Smooth muscle cell (in vitro differentiated cells): Measurements from ENCODE around the gene MVB12B. TPM values are rescaled to one million over a fixed set of nuclear protein-coding genes. Genes with fewer than 3 reads are reported as not detected.
"Not testable (repeated sequence)": the region's sequence is repeated elsewhere in the genome, so short reads cannot be mapped to it uniquely, and the experiment has no call there.

Source experiments
- DNase-seq: peaks from one replicate; lab custom pipeline; 2025; ENCODE audit not compliant: unreplicated experiment; lab: John Stamatoyannopoulos, UW
- H2AFZ ChIP-seq: fragments of 200-600 bp; sonication (generic); 2 replicates; pipeline ENCODE4 v1.6.0; 2016; ENCODE audit warnings: antibody characterized with exemption, low read depth, mild to moderate bottlenecking
- H3F3A ChIP-seq: fragments of 200-600 bp; sonication (generic); 2 replicates; pipeline ENCODE4 v1.6.0; 2017; ENCODE audit warnings: antibody characterized with exemption, low read depth
- H3K27ac ChIP-seq: fragments of 200-600 bp; sonication (generic); 2 replicates; pipeline ENCODE4 v1.5.1; 2016; ENCODE audit warnings: low read depth, mild to moderate bottlenecking
- H3K27me3 ChIP-seq: fragments of 200-600 bp; sonication (generic); 2 replicates; pipeline ENCODE4 v1.6.1; 2016; ENCODE audit warnings: low read depth, mild to moderate bottlenecking
- H3K36me3 ChIP-seq: fragments of 200-600 bp; sonication (generic); 2 replicates; pipeline ENCODE4 v1.5.1; 2016; ENCODE audit warnings: low read depth
- H3K4me1 ChIP-seq: fragments of 200-600 bp; sonication (generic); 2 replicates; pipeline ENCODE4 v1.5.1; 2016; ENCODE audit warnings: low read depth
- H3K4me2 ChIP-seq: fragments of 200-600 bp; sonication (generic); 2 replicates; pipeline ENCODE4 v1.6.0; 2016; ENCODE audit warnings: mild to moderate bottlenecking
- H3K4me3 ChIP-seq: fragments of 200-600 bp; sonication (generic); 2 replicates; pipeline ENCODE4 v1.5.1; 2016; ENCODE audit warnings: mild to moderate bottlenecking
- H3K79me2 ChIP-seq: fragments of 200-600 bp; sonication (generic); 2 replicates; pipeline ENCODE4 v1.6.0; 2016; ENCODE audit warnings: low read depth, mild to moderate bottlenecking
- H3K9ac ChIP-seq: fragments of 200-600 bp; sonication (generic); 2 replicates; pipeline ENCODE4 v1.6.0; 2016; ENCODE audit warnings: low read depth
- H3K9me3 ChIP-seq: fragments of 200-600 bp; sonication (generic); replicated peaks from 2 replicates; pipeline ENCODE4 v1.5.1; 2016; ENCODE audit warnings: low read depth
- H4K20me1 ChIP-seq: fragments of 200-600 bp; sonication (generic); 2 replicates; pipeline ENCODE4 v1.6.0; 2016; ENCODE audit warnings: low read depth
- CTCF ChIP-seq: fragments of 200-600 bp; sonication (generic); IDR thresholded peaks from 2 replicates; pipeline ENCODE4 v1.5.1; 2017; ENCODE audit warnings: borderline replicate concordance, mild to moderate bottlenecking, antibody characterized with exemption; ENCODE audit not compliant: insufficient read depth, poor library complexity, severe bottlenecking
- WGBS: methylation state at CpG from one replicate; pipeline ENCODE4 v1.1.7; 2016; ENCODE audit warnings: low lambda C conversion rate; 5-methylcytosine and 5-hydroxymethylcytosine counted together
- polyA plus RNA-seq: library from polyadenylated mRNA; unstranded; fragments of >200 nt; fragmentation: Nextera tagmentation; extraction: Ambion mirVana; gene quantifications from 2 replicates; pipeline ENCODE4 v1.2.1, GENCODE V29; 2016
- total RNA-seq: library from RNA; depleted of rRNA; stranded (reverse); fragments of >200 nt; gene quantifications from 2 replicates; pipeline ENCODE4 v1.2.3, GENCODE V29; 2014

MVB12B gene
- total and polyA plus RNA-seq, 2 experiments from 2014 or later: 4.3 to 5.4 TPM

- H3K9me3 ChIP-seq: no peaks in the 10 kb centered on the region
- DNase-seq: no peak
- TF ChIP-seq CTCF: no peak
- H3K4me3 ChIP-seq: no peak overlapping the region
- H3K4me2 ChIP-seq: peak overlapping the region; percentile 70
- H3K36me3 ChIP-seq: no peaks in the 10 kb centered on the region
- H3K27ac ChIP-seq: peak overlapping the region; percentile 77
- H3K27me3 ChIP-seq: no peaks in the 10 kb centered on the region
- no peaks in the 10 kb centered on the region for H4K20me1 ChIP-seq
- H3K4me1 ChIP-seq: peaks cover 34% of the 10 kb centered on the region
- H3K9ac ChIP-seq: peak overlapping the region; percentile 68
- no peaks in the 10 kb centered on the region for H3F3A ChIP-seq
- 53% methylated on average over 7 of the region's 7 CpGs for WGBS
- H3K79me2 ChIP-seq: no peaks in the 10 kb centered on the region
- H2AFZ ChIP-seq: no peak overlapping the region
Measured at GRCh38 chr9:126474206-126474765, 147.7 kb downstream of the MVB12B start.

- DNase-seq: no peak
- H3K9me3 ChIP-seq: no peaks in the 10 kb centered on the region
- no peak overlapping the region for H3K4me3 ChIP-seq
- peak overlapping the region; percentile 70 for H3K4me2 ChIP-seq
- H3K4me1 ChIP-seq: peaks cover 34% of the 10 kb centered on the region
- H3K9ac ChIP-seq: peak overlapping the region; percentile 68
- no peak overlapping the region for H2AFZ ChIP-seq
- H3K36me3 ChIP-seq: no peaks in the 10 kb centered on the region
- no peaks in the 10 kb centered on the region for H3F3A ChIP-seq
- TF ChIP-seq CTCF: no peak
- peak overlapping the region; percentile 77 for H3K27ac ChIP-seq
- no peaks in the 10 kb centered on the region for H4K20me1 ChIP-seq
- 75% methylated on average over 14 of the region's 14 CpGs for WGBS
- no peaks in the 10 kb centered on the region for H3K27me3 ChIP-seq
- no peaks in the 10 kb centered on the region for H3K79me2 ChIP-seq
Measured at GRCh38 chr9:126474786-126475485, 148.3 kb downstream of the MVB12B start.

GRCh38 chr9:126475933-126476555 is 149.4 kb downstream of the MVB12B start:
- 94% methylated on average over 12 of the region's 12 CpGs for WGBS
- H4K20me1 ChIP-seq: no peaks in the 10 kb centered on the region
- no peaks in the 10 kb centered on the region for H3K27me3 ChIP-seq
- H3K27ac ChIP-seq: no peak overlapping the region
- H3K79me2 ChIP-seq: no peaks in the 10 kb centered on the region
- H3K9ac ChIP-seq: no peak overlapping the region
- no peak for DNase-seq
- H3F3A ChIP-seq: no peaks in the 10 kb centered on the region
- H2AFZ ChIP-seq: no peak overlapping the region
- no peaks in the 10 kb centered on the region for H3K36me3 ChIP-seq
- H3K9me3 ChIP-seq: no peaks in the 10 kb centered on the region
- H3K4me1 ChIP-seq: peaks cover 30% of the 10 kb centered on the region
- no peak overlapping the region for H3K4me3 ChIP-seq
- H3K4me2 ChIP-seq: no peak overlapping the region
- TF ChIP-seq CTCF: no peak

- H3K36me3 ChIP-seq: not testable (repeated sequence)
Measured at GRCh38 chr9:126477432-126477831, 150.8 kb downstream of the MVB12B start.

More at GRCh38 chr9:126477432-126477831, 150.8 kb downstream of the MVB12B start:
- H3K9me3 ChIP-seq, H2AFZ ChIP-seq, H3K27me3 ChIP-seq, DNase-seq, H3K27ac ChIP-seq, H3K9ac ChIP-seq, H3K4me2 ChIP-seq, H3K4me3 ChIP-seq, H4K20me1 ChIP-seq, H3F3A ChIP-seq, H3K79me2 ChIP-seq: not testable (repeated sequence)
- peaks cover 21% of the 10 kb centered on the region for H3K4me1 ChIP-seq
- WGBS: 97% methylated on average over 3 of the region's 3 CpGs
